ENCODE measurements around the gene CEP85.

CEP85 gene

DNA sequence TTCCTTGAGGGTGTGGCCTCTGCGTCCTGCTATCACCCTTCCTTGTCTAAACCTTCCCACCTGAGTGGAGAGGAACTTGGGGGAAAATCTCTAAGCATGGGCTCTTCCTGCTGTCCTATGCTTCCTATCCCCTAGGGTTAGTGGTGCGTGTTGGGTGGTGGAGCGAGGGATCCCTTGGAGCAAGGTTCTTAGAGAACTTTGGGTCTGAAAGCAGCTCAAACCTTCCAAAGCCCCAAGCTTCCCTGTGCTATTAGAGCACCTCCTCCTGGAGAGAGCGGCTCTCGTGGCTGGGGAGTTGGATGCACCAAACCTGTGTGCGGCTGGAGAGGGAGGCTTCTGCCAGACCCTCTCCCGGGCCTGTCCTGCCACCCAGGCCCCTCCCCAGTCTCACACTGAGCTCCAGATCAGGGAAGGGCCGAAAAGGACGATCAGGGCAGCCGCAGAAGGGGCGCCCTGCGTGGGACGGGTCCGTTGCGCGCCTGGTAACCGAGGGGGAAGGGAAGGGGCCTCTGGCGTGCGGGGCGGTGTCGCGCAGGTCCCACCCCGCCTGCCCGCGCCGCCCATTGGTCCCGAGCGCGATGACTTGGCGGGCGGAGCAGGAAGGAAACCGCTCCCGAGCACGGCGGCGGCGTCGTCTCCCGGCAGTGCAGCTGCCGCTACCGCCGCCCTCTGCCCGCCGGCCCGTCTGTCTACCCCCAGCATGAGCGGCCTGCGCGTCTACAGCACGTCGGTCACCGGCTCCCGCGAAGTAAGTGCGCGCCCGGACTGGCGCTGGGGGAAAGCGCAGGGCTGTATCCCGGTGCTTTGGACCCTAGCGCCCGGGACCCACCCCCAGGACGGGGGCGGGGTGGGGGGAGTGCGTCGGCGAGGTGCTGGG is 45.7 kb downstream of the CEP85 start, which contains the start of gene SH3BGRL3:
Gene SH3BGRL3, plus strand, starts transcription at position 631 of the 877 bp plus-strand sequence. Its CDS starts 70 bp downstream, at position 701.
- DNase-seq: peak; percentile 73

DNA sequence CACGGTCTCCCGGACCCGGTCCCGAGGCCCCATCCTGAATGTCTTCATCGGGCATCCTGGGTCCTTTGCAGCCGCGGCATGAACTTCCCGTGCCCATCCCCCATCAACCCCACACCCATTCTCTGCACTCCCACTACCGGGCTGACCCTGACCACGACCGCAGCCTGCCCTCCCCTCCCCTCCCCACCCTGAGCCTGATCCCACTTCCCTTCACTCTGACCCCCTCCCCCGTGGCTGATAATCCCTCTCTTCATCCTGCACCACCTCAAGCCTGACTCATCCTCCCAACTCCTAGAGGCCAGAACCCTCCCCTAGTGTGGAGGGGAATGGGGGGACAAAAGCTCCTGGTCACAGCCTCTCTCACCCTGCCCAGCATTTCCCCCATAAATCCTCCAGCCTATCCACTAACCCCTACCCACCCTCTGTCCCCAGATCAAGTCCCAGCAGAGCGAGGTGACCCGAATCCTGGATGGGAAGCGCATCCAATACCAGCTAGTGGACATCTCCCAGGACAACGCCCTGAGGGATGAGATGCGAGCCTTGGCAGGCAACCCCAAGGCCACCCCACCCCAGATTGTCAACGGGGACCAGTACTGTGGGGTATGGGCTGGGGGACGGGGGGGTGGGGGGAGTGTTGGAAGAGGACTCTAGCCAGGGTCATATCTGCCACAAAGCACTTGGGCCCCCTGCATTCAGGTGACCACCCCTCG is 46.5 kb downstream of the CEP85 start:
- DNase-seq: no peak

DNA sequence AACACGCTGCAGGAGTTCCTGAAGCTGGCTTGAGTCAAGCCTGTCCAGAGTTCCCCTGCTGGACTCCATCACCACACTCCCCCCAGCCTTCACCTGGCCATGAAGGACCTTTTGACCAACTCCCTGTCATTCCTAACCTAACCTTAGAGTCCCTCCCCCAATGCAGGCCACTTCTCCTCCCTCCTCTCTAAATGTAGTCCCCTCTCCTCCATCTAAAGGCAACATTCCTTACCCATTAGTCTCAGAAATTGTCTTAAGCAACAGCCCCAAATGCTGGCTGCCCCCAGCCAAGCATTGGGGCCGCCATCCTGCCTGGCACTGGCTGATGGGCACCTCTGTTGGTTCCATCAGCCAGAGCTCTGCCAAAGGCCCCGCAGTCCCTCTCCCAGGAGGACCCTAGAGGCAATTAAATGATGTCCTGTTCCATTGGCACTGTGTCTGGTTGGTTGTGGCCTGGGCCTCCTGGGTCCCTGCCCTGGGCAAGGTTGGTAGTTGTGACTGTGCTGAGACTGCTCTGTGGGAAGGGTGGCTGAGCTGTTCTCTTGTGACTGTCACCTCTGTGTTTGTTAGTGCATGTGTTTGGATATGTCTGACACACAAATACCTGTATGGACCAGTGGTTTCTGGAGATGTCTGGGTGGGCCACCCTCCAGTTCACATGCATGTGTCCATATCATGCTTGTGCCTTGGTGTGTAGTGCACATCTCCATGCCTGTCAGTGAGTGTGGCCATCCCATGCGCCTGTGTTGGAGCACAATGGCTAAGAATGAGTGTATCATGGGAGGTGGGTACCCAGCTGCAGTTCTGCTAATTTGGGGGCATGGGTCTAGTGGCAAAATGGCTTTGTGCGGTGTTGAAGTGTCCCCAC is 47.3 kb downstream of the CEP85 start:
- DNase-seq: no peak

DNA sequence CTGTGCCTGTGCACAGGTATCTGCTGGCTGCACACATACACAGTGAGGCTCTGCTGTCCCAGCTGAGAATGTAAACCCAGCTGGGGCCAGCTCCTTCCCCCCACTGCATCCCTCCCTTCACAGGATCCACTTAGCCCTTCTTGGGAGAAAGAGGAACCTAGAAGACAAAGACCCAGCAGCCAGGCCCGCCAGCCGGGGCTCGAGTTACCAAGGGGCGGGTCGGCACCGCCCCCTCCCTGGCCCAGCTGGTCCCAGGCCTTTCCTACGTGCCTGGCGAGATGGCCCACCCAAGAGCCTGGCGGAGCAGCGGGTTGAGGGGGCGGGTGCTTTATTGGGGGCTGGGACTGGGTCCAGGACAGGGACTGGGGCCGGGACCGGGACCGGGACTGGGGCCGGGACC is 48.0 kb downstream of the CEP85 start:
- no peak for DNase-seq

DNA sequence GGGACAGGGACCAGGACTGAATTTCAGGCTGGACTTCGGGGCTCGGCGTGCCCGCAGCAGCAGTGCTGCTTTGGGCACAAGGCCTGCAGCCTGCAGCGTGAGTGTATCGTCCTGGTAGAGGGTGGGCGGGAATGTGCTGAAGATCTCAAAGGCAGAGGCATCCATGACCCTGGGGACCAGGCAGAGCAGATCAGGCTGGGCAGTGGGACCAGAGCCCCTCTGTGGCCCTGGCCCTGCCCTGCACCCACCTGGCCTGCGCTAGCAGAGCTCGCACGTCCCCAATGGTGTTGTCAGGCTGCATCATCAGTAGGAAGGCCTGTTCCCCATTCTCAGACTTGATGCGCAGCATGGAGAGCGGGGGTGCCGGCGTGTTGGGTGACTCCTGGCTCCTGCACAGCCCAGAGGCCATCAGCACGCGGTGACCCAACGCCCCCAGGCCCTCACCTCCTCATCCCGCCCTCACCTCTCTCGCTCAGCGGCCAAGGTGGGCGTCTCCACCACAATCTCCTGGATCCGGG is 48.5 kb downstream of the CEP85 start:
- DNase-seq: no peak

DNA sequence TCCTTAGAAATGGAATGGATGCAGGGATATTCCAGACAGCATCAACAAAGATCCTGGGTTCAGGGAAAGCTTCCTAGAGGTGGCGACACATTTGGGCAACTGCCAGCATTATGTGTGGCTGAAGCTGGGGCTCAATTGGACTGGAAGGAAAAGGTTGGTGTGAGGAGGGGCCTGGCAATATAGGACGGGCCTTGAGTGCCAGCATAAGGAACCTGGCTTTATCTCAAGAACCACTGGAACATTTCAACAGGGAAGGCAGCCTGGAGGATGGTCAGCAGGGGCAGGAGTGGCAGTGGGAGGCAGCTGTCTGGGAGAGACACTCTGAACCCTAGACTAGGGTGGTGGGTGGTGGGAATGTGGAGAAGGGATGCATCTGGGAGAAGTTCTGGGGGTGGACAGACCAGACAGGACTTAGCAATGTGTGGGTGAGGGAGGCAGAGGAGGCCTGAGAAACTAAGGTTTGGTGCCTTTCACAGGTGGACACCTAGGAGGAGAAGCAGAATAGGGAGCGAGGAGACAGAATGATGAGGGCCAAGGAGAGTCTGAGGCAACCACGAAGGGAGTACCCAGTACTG is 49.4 kb downstream of the CEP85 start:
- DNase-seq: no peak

- DNase-seq: no peak
Observed at GRCh38 chr1:26283871-26284596, 50.0 kb downstream of the CEP85 start.

DNA sequence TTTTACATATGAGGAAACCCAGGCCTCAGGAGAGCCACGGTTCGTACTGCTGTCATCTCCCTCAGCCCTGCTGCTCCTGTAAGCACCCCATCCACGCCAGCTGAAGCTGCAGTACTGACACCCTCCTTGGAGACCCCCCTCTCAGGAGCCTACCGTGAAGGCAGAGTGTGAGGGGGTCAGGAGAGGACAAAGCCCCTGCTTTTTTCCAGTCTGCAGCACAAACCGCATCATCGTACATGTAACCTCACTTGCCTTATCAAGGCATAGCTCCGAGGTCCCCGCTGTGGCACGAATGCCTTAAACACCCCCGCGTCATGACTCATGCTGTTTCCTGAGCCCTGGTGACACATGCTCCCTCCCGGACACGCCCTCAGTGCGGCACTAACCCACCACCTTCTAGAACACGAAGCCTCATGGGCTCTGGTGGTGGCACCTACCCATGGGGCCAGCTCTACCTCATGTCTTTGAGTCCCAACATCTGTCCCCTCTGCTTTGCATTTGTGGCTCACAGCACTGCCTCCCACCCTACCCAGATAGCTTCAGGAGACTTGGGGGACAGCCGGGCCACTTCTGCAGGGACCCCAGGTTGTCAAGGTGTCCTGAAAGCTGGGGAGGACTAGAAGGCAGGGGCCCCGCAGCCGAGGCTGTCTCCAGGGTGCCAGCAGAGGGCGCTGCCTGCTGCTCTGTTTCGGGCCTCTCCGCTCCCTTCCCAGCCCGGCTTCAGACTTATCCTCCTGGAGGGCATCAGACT is 50.8 kb downstream of the CEP85 start:
- DNase-seq: no peak

GRCh38 chr1:26285366-26286063 is 51.5 kb downstream of the CEP85 start:
- DNase-seq: no peak

GRCh38 chr1:26286064-26286416 is 52.0 kb downstream of the CEP85 start:
- DNase-seq: no peak

GRCh38 chr1:26287033-26287711 is 53.2 kb downstream of the CEP85 start:
- DNase-seq: no peak

GRCh38 chr1:26287811-26288210 is 53.8 kb downstream of the CEP85 start:
- DNase-seq: no peak

- no peak for DNase-seq
Observed at GRCh38 chr1:26288311-26288941, 54.4 kb downstream of the CEP85 start.

DNA sequence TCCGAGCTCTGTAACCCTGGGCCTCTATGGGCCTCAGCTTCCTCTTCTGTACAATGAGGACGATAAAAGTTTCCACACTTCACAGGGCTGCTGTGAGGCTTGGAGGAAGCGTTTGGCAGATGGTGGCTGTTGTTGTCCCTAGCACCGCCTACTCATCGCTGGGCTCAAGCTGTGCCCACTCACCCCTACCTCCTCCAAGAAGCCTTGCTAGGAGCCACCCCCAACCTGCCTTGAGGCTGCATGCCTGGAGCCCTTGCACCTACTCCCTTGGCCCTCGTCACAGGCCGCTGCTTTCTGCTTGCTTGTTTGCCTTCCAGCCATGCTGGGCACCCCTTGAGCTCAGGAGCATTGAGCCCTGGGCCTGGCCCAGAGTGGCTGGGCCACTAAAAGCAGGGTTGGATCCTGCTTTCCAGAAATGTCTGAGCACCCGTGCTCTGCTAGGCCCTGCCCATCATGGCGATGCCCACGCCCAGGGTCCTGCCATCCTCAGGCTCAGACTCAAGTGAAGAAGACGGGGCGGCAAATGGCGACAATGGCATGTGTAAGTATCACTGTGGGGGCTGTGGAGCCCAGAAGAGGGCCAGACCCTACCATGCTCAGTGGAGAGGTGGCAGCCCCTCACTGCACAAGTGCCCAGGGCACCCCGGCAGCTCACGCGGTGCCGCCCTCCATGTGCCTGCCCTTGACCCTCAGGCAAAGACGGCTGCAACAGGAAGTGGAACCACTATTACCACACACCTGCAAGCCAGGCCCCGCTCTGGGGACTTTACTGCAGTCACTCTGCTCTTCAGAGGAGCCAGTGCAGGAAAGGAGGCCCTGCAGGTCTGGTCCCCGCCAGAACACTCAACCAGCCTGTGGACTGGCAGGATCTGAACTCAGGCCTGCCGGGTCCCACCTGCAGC is 55.4 kb downstream of the CEP85 start:
- DNase-seq: no peak

GRCh38 chr1:26290122-26290881 is 56.3 kb downstream of the CEP85 start:
- no peak for DNase-seq

- no peak for DNase-seq
Observed at GRCh38 chr1:26290882-26291261, 56.9 kb downstream of the CEP85 start.

GRCh38 chr1:26291433-26291832 is 57.4 kb downstream of the CEP85 start:
- no peak for DNase-seq

DNA sequence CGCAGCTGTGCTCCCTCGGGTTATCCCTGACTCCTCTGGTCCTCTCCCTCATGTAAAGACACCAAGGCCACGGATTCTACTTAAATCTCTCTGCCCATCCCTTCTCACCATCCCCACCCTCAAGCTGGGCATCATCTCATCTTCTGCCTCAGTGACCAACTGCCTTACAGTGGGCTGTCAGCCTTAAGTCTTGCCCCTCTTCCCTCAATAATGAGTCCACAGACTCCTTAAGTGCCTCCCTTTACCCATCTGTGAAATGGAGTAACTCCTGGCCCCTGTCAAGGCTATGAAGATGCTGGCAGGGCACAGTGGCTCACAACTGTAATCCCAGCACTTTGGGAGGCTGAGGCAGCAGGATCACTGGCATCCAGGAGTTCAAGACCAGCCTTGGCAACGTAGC is 57.9 kb downstream of the CEP85 start:
- DNase-seq: no peak

Measured in NCI-H2029 (cell line).